HFFc6 (cell line): Measurements from ENCODE around the gene NDRG2. TPM values are rescaled to one million over a fixed set of nuclear protein-coding genes. Genes with fewer than 3 reads are reported as not detected.
"Not testable (repeated sequence)": the region's sequence is repeated elsewhere in the genome, so short reads cannot be mapped to it uniquely, and the experiment has no call there.

Experiments
- DNase-seq: peaks from one replicate; pipeline ENCODE4 v3.0.0-alpha.2; 2018
- H3K27ac Mint-ChIP-seq: 2 replicates; pipeline ENCODE4 v1.8.0; 2020; ENCODE audit warnings: mild to moderate bottlenecking, mixed read lengths
- H3K27me3 Mint-ChIP-seq: 2 replicates; pipeline ENCODE4 v1.8.0; 2021; ENCODE audit warnings: mild to moderate bottlenecking, moderate library complexity, mixed read lengths; ENCODE audit not compliant: insufficient read depth
- H3K36me3 Mint-ChIP-seq: 2 replicates; pipeline ENCODE4 v1.8.0; 2021; ENCODE audit warnings: low read depth, mixed read lengths
- H3K4me1 Mint-ChIP-seq: 2 replicates; pipeline ENCODE4 v1.8.0; 2020; ENCODE audit warnings: low read depth, mixed read lengths
- H3K4me3 Mint-ChIP-seq: 2 replicates; pipeline ENCODE4 v1.8.0; 2020; ENCODE audit warnings: mild to moderate bottlenecking, moderate library complexity, mixed read lengths
- H3K9me3 Mint-ChIP-seq: 2 replicates; pipeline ENCODE4 v1.8.0; 2020; ENCODE audit warnings: mild to moderate bottlenecking, mixed read lengths
- total RNA-seq, 6 experiments: library from RNA; stranded (reverse); fragmentation: NEBNext Ultra II Directional; extraction: Animal tissue kit (Norgen Biotek cat#: 25700); gene quantifications; 2 replicates in 1 of 6; 3 replicates in 5 of 6; pipeline ENCODE4 v1.2.3, GENCODE V29; 2021
- TF ChIP-seq, protein P1 (sequence below): fragments of 200-600 bp; sonication (generic); IDR thresholded peaks from 2 replicates; pipeline ENCODE4 v1.5.0; 2021; ENCODE audit warnings: antibody characterized with exemption, mild to moderate bottlenecking

The NDRG2 gene
- total RNA-seq, 6 experiments from 2014 or later: 0.11 to 0.31 (median 0.23) TPM; not detected in 2

- Mint-ChIP-seq H3K4me3 (no peak overlapping the region), H3K27ac (no peak overlapping the region), H3K27me3 (peaks cover 29% of the 10 kb centered on the region)
Observed at GRCh38 chr14:21017528-21018245, 7.2 kb downstream of the NDRG2 start.

DNA sequence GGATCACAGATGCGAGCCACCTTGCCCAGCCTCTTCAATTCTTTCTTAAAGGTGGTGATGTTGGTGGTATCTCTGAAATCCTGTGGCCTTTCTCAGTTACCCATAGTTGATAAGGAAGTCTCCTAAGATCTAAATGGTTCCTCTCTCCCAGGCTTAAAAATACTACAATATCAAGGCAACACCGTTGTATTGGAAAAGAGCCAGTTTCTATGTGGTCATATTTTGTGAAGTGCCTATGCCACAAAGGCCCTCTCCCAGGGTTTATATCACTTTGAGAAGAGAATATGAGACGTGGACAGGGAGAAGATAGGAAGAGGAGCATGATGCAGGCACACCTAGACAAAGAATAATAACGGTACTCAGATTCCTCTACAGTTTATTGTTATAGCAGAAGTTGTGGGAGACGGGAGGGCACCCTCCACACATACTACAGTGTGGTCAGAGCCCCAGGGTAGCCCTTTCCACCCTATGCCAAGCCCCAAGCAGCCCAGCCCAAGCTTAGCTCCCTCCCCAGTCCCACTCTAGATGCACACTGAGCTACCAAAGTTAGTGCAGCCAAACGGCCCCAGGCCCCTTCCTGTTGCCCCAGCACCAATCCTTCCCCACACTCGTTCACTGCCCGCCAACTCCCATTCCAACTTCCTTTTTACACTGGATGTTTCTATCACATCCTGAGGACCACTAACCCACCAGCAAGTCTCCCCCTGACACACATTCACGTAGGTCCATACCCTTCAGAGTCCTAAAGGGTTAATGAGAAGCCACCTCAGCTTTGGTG, 8.3 kb downstream of the NDRG2 start:
- Mint-ChIP-seq H3K27me3 (peaks cover 23% of the 10 kb centered on the region), H3K4me3 (no peak overlapping the region), H3K27ac (no peak overlapping the region), H3K9me3 (no peaks in the 10 kb centered on the region), H3K36me3 (no peaks in the 10 kb centered on the region), H3K4me1 (peaks cover 6% of the 10 kb centered on the region)
- DNase-seq: no peak
- TF ChIP-seq, protein P1, sequence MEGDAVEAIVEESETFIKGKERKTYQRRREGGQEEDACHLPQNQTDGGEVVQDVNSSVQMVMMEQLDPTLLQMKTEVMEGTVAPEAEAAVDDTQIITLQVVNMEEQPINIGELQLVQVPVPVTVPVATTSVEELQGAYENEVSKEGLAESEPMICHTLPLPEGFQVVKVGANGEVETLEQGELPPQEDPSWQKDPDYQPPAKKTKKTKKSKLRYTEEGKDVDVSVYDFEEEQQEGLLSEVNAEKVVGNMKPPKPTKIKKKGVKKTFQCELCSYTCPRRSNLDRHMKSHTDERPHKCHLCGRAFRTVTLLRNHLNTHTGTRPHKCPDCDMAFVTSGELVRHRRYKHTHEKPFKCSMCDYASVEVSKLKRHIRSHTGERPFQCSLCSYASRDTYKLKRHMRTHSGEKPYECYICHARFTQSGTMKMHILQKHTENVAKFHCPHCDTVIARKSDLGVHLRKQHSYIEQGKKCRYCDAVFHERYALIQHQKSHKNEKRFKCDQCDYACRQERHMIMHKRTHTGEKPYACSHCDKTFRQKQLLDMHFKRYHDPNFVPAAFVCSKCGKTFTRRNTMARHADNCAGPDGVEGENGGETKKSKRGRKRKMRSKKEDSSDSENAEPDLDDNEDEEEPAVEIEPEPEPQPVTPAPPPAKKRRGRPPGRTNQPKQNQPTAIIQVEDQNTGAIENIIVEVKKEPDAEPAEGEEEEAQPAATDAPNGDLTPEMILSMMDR: no peak

More at GRCh38 chr14:21017528-21018245, 7.2 kb downstream of the NDRG2 start:
- Mint-ChIP-seq H3K36me3 (no peaks in the 10 kb centered on the region), H3K9me3 (no peaks in the 10 kb centered on the region), H3K4me1 (peaks cover 6% of the 10 kb centered on the region)
- TF ChIP-seq, protein P1: no peak
- no peak for DNase-seq

GRCh38 chr14:21015312-21015711, 9.5 kb downstream of the NDRG2 start:
- H3K27me3 Mint-ChIP-seq: peaks cover 12% of the 10 kb centered on the region
- no peak overlapping the region for H3K27ac Mint-ChIP-seq
- no peaks in the 10 kb centered on the region for H3K9me3 Mint-ChIP-seq
- TF ChIP-seq, protein P1: no peak
- H3K36me3 Mint-ChIP-seq: no peaks in the 10 kb centered on the region
- no peak for DNase-seq
- no peak overlapping the region for H3K4me3 Mint-ChIP-seq
- H3K4me1 Mint-ChIP-seq: peaks cover 6% of the 10 kb centered on the region

DNA sequence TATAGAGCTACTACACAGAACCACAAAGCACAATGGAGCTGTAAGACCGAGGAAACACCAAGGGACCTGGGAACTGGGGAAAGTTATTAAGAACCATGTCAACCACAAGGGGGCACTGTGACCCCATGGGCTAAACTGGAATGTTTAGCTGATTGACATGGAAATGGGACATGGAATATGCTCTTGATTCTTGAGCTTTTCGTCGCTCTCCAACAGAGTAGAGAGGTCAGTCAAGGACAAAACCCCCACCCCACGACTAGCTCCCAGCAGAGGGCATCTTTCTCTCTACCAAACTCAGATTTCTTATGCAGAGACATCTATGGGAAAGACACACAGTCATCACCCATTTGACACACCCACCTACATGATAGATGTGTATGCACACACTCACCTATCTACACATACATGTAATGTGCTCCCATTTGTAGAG, 10.1 kb downstream of the NDRG2 start:
- Mint-ChIP-seq H3K27ac (no peak overlapping the region), H3K36me3 (no peaks in the 10 kb centered on the region), H3K4me3 (no peak overlapping the region), H3K9me3 (no peaks in the 10 kb centered on the region), H3K4me1 (peaks cover 6% of the 10 kb centered on the region), H3K27me3 (peaks cover 11% of the 10 kb centered on the region)
- DNase-seq: peak; percentile 67
- TF ChIP-seq, protein P1: peak; percentile 97

DNA sequence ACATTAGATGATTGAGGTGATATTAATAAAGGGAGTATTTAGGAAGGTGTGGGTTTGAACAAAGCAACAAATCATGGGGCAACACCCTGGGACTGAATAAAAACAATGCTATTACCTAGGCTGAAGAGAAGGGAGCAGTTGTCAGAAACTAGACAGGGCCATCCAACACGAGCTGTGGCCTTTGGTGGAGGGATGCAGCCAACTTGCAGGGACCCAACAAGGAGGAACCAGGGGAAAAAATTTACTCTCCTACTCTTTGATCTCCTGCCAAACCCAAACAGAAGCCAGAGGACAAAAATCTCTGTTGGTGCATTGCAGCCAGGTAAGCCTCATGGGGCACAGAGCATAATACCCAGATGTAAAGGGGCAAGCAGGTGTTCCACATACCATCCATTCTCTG, 13.7 kb downstream of the NDRG2 start:
- TF ChIP-seq, protein P1: no peak
- no peak overlapping the region for H3K27ac Mint-ChIP-seq

GRCh38 chr14:21009721-21010120, 15.1 kb downstream of the NDRG2 start:
- H3K36me3 Mint-ChIP-seq, H3K4me1 Mint-ChIP-seq, H3K4me3 Mint-ChIP-seq, H3K27me3 Mint-ChIP-seq, H3K27ac Mint-ChIP-seq, H3K9me3 Mint-ChIP-seq, DNase-seq: not testable (repeated sequence)

More for the DNA sequence above, 13.7 kb downstream of the NDRG2 start:
- Mint-ChIP-seq H3K36me3 (no peaks in the 10 kb centered on the region), H3K4me3 (no peak overlapping the region), H3K9me3 (no peaks in the 10 kb centered on the region), H3K4me1 (no peaks in the 10 kb centered on the region), H3K27me3 (peaks cover 9% of the 10 kb centered on the region)
- no peak for DNase-seq
